Chondrocyte (in vitro differentiated cells): ENCODE results near the gene BMX. TPM values are rescaled to one million over a fixed set of nuclear protein-coding genes. Genes with fewer than 3 reads are reported as not detected.
A peak's percentile ranks its signal among the peaks of the same experiment; 100 is the strongest.

Source experiments
- DNase-seq: peaks from one replicate; pipeline ENCODE4 v3.0.0; 2021; ENCODE audit warnings: mixed read lengths, low spot score
- H3K27ac Mint-ChIP-seq: one replicate; pipeline ENCODE4 v1.8.0; 2021; ENCODE audit warnings: mild to moderate bottlenecking, moderate library complexity, mixed read lengths; ENCODE audit not compliant: unreplicated experiment
- H3K27me3 Mint-ChIP-seq: 2 replicates; pipeline ENCODE4 v1.8.0; 2021; ENCODE audit warnings: low read depth, mixed read lengths
- H3K36me3 Mint-ChIP-seq: 2 replicates; pipeline ENCODE4 v1.8.0; 2021; ENCODE audit warnings: low read depth, mixed read lengths
- H3K4me1 Mint-ChIP-seq: 2 replicates; pipeline ENCODE4 v1.8.0; 2021; ENCODE audit warnings: low read depth, mild to moderate bottlenecking, mixed read lengths
- H3K4me3 Mint-ChIP-seq: one replicate; pipeline ENCODE4 v1.8.0; 2021; ENCODE audit warnings: mild to moderate bottlenecking, moderate library complexity, mixed read lengths; ENCODE audit not compliant: unreplicated experiment
- H3K9me3 Mint-ChIP-seq: 2 replicates; pipeline ENCODE4 v1.8.0; 2021; ENCODE audit warnings: low read depth, mixed read lengths
- total RNA-seq: library from RNA; stranded (reverse); gene quantifications from 3 replicates; pipeline ENCODE4 v1.2.1, GENCODE V29; 2021
- TF ChIP-seq, protein P1 (sequence below): fragments of 200-600 bp; sonication (generic); IDR thresholded peaks from 2 replicates; pipeline ENCODE4 v1.5.0; 2021; ENCODE audit warnings: antibody characterized with exemption, mild to moderate bottlenecking, moderate library complexity

BMX gene
- total RNA-seq, 1 donor from 2014 or later, result not detected

DNA sequence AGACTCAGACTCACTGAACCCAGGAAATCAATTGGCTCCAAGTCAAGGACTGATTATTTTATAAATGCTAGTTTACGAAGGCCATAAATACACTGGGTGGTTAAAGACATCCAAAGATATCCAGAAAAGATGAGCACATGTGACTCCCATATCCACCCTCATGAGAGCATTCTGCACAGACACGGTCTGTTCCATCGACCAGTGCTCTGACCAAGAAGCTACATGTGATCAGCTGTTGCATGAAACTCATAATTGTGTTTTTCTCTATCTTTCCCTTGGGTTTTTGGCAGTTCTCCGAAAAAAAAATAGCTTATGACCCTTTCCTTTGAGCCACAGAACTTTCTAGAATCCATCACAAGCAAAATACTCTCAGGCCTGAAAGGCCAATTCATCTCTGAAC, 4.8 kb upstream of the BMX start:
- H3K9me3 Mint-ChIP-seq, result no peaks in the 10 kb centered on the region

DNA sequence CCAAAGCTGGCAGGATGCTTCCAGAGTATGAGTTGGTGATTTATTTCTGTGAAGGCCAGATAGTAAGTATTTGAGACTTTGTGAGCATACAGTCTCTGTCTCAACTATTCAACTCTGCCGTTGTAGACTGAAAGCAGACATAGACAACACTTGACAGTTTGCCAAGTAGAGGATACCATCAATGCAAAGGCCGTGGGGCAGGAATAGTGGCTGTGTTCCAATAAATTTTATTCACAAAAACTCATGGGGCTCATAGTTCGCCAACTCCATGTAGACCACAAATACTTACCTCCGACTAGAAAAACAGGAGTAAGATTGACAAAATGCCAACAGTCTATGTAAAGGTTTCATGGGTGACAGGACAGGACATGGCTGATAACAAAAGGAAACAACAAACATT, 3.8 kb upstream of the BMX start:
- Mint-ChIP-seq H3K4me3 (no peak overlapping the region), H3K27ac (no peak overlapping the region), H3K27me3 (peaks cover 3% of the 10 kb centered on the region), H3K9me3 (no peaks in the 10 kb centered on the region), H3K4me1 (peaks cover 20% of the 10 kb centered on the region), H3K36me3 (no peaks in the 10 kb centered on the region)
- DNase-seq, result no peak
- TF ChIP-seq, protein P1, sequence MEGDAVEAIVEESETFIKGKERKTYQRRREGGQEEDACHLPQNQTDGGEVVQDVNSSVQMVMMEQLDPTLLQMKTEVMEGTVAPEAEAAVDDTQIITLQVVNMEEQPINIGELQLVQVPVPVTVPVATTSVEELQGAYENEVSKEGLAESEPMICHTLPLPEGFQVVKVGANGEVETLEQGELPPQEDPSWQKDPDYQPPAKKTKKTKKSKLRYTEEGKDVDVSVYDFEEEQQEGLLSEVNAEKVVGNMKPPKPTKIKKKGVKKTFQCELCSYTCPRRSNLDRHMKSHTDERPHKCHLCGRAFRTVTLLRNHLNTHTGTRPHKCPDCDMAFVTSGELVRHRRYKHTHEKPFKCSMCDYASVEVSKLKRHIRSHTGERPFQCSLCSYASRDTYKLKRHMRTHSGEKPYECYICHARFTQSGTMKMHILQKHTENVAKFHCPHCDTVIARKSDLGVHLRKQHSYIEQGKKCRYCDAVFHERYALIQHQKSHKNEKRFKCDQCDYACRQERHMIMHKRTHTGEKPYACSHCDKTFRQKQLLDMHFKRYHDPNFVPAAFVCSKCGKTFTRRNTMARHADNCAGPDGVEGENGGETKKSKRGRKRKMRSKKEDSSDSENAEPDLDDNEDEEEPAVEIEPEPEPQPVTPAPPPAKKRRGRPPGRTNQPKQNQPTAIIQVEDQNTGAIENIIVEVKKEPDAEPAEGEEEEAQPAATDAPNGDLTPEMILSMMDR, result no peak

More for the DNA sequence above, 4.8 kb upstream of the BMX start:
- Mint-ChIP-seq H3K4me3 (no peak overlapping the region), H3K27me3 (peaks cover 3% of the 10 kb centered on the region), H3K4me1 (peaks cover 21% of the 10 kb centered on the region), H3K36me3 (peaks cover 2% of the 10 kb centered on the region), H3K27ac (no peak overlapping the region)
- TF ChIP-seq, protein P1, result no peak
- no peak for DNase-seq

DNA sequence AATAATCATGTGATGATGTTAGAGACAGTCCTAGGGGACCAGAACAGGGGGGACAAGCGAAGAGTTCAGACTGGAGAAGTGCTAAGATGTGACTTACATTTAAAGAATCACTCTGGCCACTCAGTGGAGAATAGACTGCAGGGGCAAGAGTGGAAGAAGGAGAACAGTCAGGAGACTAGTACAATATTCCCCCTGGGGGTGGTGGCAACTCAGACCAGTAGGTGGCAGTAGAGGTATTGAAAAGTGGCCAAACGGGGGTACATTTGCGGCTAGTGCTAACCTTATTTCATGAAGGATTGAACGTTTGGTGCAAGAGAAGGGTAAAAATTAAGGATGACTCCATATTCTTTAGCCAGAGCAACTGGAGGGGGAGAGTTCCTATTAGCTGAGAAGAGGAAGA, 2.7 kb upstream of the BMX start:
- peaks cover 6% of the 10 kb centered on the region for H3K27me3 Mint-ChIP-seq
- DNase-seq, result no peak
- no peaks in the 10 kb centered on the region for H3K36me3 Mint-ChIP-seq
- no peaks in the 10 kb centered on the region for H3K9me3 Mint-ChIP-seq
- H3K27ac Mint-ChIP-seq, result no peak overlapping the region
- no peak overlapping the region for H3K4me3 Mint-ChIP-seq
- TF ChIP-seq, protein P1, result peak; percentile 82
- H3K4me1 Mint-ChIP-seq, result peaks cover 10% of the 10 kb centered on the region

DNA sequence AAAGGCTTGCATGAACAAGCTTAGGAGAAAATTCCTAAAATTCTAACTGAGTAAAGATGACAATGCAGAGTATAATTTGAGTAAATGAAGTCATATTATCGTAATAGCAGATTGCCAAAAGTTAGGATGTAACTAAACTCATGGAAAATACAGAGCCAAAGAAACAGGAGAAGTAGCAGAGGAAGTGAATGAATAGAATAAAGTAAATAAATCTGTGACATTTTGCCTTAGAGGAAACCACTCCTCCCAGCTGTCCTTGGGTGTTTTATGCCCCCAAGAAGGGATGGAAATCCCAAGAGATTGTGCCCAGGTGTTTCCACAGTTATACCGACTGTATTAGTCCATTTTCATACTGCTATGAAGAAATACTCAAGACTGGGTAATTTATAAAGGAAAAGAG, 1.9 kb upstream of the BMX start:
- peaks cover 3% of the 10 kb centered on the region for H3K4me1 Mint-ChIP-seq
- peaks cover 6% of the 10 kb centered on the region for H3K27me3 Mint-ChIP-seq
- no peak overlapping the region for H3K4me3 Mint-ChIP-seq
- H3K9me3 Mint-ChIP-seq, result no peaks in the 10 kb centered on the region
- no peak overlapping the region for H3K27ac Mint-ChIP-seq
- TF ChIP-seq, protein P1, result no peak
- H3K36me3 Mint-ChIP-seq, result no peaks in the 10 kb centered on the region
- no peak for DNase-seq

DNA sequence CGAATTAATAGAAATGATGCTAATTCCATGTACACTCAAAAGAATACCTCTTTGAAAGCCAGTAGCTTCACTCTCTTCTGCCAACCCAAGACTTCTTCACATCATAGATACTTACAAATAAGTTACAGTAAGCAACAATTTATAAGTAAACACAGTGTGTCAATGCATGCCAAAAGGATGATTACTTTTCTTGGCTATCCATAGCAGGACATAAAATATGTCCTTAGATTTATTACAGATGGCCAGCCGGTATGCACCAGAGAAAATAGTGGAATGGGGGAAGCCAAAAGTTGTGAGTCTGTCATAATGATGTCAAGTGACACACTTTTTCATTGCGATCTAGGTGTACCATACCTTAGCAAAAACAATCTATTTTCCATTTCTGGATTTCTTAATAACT, 631 bp upstream of the BMX start:
- Mint-ChIP-seq H3K36me3 (no peaks in the 10 kb centered on the region), H3K4me3 (no peak overlapping the region), H3K9me3 (no peaks in the 10 kb centered on the region), H3K27me3 (peaks cover 6% of the 10 kb centered on the region), H3K27ac (no peak overlapping the region), H3K4me1 (peaks cover 2% of the 10 kb centered on the region)
- TF ChIP-seq, protein P1, result no peak
- DNase-seq, result no peak
